ENCODE measurements around the gene ZNF26.
"Not testable (repeated sequence)": the region's sequence is repeated elsewhere in the genome, so short reads cannot be mapped to it uniquely, and the experiment has no call there.

Gene ZNF26

DNA sequence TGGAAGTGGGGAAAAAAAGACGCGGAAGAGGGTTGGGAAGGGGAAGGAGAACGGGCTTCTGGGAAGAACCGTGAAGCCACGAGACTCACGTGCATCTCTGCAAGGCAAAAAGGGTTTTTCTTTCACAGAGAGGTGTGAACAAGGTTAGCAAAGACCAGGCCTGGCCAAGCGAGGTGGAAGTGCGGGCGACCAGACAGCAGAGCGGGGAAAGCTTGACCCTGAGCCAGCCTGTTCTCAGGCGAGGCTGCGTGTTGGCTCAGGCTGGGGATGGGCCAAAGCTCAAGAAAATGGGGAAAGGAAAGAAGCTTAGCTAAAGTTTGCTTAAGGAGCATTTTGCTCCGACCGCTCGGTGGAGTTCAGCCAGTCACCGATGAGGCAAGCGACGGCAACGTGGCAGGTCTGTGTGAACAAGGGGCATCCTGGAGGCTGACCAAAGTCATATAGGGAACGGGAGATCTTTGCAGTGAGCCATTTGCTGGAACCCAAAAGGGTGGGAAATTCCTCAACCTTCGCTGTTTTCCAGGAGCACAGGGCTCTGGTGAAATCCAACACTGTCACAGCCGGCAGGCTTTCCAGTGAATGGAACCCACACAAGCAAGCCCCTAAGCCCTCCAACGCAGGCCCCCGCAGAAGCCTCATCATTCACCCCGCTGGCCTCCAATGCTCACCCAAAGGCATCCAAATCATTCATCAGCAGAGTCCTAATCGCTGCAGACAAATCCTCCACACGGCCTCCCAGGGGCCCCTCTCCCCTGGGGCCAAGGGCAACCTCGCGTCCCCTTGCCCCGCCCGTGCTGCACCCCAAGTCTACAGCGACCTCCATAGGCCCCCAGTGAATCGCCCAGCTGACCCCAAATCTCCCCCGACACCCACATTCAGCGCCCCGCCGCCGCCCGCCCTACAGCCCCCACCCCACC is 30.8 kb upstream of the ZNF26 start:
- DNase-seq (ENCODE audit: low spot score) (peak; percentile 38), FAIRE-seq (no peak)

DNA sequence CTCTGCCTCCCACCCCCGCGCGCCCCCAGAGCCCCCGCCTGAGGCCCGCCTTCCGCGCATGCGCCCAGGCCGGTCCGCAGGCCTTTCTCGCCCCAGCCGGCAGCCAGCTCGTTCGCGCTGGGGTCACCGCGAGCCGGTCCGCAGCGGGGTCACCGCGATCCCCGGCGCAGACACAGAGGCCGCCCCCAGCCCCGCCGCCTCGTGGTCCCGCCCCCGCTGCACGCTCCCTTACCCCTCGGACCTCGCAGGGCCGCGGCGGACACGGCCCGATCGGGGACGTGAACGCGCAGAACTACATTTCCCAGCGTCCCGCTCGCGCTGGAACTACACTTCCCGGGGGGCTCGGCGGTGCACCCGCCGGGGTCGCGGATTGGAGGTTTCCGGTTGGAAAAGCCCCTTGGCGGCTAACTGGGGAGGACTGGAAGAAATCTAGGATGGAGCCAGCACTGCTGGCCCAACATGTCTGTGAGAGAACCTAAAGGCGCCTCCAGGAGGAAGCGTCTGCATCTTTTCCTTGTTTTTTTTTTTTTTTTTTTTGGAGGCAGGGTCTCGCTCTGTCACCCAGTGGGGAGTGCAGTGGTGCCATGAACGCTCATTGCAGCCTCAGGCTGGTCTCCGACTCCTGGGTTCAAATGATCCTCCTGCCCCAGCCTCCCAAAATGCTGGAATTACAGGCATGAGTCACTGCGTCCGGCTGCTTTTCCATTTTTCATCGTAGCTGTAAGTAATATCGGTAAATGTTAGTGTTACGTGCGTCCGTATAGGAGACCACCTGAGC is 30.0 kb upstream of the ZNF26 start, which contains the start of gene ZNF605:
Gene ZNF605, minus strand, starts transcription at position 296 of the 778 bp plus-strand sequence. CDS start 10,671 bp downstream, outside the sequence.
- FAIRE-seq = no peak
- peak; percentile 94 for DNase-seq (ENCODE audit: low spot score)

DNA sequence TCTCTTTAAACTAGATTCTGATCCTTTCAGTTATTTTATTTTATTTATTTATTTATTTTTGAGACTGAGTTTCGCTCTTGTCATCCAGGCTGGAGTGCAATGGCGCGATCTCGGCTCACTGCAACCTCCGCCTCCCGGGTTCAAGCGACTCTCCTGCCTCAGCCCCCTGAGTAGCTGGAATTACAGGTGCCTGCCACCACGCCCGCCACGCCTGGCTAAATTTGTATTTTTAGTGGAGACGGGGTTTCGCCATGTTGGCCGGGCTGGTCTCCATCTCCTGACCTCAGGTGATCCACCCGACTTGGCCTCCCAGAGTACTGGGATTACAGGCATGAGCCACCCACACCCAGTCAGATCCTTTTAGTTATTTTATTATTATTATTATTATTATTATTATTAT is 24.4 kb upstream of the ZNF26 start:
- not testable (repeated sequence) for FAIRE-seq; DNase-seq (ENCODE audit: low spot score)

DNA sequence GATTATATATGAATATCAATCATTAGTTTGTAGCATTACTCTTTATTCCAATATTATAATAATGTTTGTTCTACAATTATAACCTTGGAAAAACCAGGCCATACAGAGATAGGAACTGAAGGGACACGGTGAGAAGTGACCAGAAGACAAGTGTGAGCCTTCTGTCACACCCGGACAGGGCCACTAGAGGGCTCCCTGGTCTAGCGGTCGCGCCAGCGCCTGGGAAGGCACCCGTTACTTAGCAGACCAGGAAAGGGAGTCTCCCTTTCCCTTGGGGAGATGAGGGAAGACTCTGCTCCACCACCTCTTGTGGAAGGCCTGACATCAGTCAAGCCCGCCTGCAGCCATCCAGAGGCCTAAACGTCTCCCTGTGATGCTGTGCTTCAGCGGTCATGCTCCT is 22.2 kb upstream of the ZNF26 start:
- not testable (repeated sequence) for FAIRE-seq; DNase-seq (ENCODE audit: low spot score)

DNA sequence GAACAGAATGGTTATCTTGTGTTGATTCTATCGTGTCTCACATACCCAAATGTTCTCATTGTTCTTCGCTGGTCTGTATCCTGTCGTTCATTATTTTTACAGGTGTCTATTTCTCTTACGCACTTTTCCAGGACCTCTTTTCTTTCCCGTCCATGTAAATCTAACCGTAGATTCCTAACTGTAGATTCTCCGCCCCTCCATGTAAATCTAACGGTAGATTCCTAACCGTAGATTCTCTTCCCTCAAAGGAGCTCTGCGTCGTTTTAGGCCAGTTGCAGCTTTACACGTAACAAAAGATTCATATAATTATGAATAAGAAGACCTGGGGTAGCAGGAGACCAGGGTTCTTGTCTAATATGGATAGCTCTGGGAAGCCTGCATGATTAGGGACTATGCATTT is 20.4 kb upstream of the ZNF26 start:
- DNase-seq (ENCODE audit: low spot score) (no peak), FAIRE-seq (no peak)

DNA sequence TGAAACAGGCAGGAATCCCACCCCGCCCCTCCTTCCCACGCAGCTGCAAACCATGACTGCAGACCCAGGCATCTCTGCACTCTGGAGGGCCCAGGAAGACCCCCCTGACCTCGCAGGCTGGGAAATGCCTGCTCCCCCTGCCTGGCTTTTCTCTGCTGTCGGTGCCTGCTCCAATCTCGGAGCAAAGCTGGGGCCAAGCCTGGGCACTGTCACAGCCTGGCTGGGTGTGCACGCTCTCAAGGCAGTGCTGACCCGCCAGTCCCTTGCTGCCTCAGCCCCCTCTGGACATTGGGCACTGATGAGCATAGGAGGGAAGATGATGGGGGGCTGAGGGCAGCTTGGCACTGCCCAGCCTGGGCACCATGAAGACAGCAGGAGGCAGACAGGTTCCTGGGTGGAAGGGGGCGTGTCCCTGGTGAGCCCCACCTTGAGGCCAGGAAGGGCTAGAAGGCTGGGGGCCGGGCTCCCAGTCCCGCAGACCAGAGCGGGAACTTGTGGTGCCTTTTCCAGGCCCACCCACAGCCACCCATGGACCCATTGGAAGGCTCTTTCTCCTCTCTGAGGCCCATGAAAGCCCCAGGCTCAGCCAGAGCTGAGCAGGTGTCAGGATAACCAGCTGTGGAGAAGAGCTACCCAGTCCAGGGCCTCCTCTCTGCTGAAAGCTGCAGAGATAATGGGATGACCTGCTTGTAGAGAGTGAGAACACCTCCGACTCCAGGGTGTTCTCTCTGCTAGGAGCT is 19.3 kb upstream of the ZNF26 start:
- no peak for FAIRE-seq

DNA sequence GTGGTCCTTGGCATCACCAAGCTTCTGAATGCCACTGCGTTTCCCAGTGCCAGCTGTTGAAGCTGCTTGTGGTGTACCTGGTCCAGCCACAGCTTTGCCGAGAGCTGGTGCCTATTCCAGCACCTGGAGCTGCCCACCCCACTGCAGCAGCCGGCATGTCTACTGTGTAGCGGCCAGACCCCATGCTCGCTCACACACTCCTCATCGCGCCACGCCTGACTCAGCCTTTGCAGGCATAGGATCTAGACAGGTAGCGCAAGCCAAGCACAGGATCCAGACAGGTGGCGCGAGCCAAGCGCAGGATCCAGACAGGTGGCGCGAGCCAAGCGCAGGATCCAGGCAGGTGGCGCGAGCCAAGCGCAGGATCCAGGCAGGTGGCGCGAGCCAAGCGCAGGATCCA is 18.4 kb upstream of the ZNF26 start:
- DNase-seq (ENCODE audit: low spot score) = no peak
- FAIRE-seq = no peak

More for the DNA sequence above, 19.3 kb upstream of the ZNF26 start:
- no peak for DNase-seq (ENCODE audit: low spot score)

DNA sequence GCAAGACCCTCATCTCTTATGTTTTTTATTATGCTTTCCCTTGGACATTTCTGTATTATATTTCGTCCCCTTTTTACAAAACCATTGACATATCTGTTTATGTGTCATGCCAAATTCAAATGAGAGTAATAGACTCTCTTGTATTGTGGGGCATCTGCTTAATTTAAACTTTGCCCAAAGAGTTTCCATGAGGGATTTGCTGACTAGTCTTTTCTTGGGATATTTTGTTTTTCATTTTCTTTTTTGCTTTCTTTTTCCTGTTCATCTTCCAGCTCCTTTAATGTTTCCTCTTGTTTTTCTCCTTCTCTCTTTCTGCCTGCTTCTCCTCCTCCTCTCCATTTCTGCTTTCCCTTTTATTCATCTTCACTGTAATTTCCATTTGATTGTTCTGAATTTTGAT is 13.8 kb upstream of the ZNF26 start:
- DNase-seq (ENCODE audit: low spot score) (no peak), FAIRE-seq (no peak)

DNA sequence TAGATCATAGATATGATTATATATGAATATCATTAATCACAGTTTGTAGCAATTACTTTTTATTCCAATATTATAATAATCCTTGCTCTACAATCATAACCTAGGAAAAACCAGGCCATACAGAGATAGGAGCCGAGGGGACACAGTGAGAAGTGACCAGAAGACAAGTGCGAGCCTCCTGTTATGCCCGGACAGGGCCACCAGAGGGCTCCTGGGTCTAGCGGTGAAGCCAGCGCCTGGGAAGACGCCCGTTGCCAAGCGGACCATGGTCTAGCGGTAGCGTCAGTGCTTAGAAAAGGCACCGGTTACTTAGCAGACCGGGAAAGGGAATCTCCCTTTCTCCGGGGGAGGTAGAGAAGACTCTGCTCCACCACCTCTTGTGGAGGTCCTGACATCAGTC is 9.3 kb upstream of the ZNF26 start:
- not testable (repeated sequence) for DNase-seq (ENCODE audit: low spot score)

DNA sequence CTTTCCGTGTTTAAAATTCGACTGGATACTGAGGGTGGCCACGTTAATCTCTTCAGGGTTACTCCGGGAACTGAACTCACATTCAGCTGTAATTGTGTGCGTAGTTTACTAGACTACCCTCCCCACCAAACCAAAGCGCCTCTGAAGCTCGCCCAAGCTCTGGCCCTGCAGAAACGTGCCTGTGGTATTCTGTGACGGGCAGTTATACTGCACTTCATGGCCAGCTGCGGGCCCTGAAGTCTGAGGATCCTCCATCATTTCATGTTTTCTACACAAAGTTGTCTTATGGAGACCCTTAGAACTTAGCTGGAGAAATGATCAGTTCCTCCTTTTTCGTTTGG is 688 bp downstream of the ZNF26 start:
- DNase-seq (ENCODE audit: low spot score) (no peak), FAIRE-seq (no peak)

More for the DNA sequence above, 9.3 kb upstream of the ZNF26 start:
- not testable (repeated sequence) for FAIRE-seq

DNA sequence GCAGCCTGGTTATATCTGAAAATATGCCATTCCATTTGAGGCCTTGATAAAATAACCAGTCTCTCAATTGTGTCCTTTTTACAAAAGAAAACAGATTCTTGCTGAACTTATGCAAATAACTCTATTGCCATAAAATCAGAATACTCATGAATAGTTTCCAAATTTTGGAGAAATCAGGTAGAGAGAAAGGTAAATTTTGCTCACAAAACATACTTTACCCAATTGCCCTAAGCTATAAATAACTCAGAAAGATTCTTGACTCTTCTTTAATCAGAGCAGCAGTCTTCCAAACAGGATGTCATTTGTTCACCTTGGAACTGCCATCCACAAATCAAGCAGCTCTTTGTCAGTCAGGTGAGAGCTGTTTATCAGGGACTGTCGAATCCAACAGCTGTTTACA is 12.6 kb downstream of the ZNF26 start:
- FAIRE-seq (no peak), DNase-seq (ENCODE audit: low spot score) (no peak)

DNA sequence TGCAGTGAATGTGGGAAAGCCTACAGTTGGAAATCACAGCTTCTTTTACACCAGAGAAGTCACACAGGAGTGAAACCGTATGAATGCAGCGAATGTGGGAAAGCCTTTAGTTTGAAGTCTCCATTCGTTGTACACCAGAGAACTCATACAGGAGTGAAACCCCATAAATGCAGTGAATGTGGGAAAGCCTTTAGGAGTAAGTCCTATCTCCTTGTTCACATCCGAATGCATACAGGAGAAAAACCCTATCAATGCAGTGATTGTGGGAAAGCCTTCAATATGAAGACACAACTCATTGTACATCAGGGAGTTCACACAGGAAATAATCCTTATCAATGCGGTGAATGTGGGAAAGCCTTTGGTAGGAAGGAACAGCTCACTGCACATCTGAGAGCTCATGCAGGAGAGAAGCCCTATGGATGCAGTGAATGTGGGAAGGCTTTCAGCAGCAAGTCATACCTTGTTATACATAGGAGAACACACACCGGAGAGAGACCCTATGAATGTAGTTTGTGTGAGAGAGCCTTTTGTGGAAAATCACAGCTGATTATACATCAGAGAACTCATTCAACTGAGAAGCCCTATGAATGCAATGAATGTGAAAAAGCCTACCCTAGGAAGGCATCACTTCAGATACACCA is 24.6 kb downstream of the ZNF26 start:
- FAIRE-seq = no peak
- DNase-seq (ENCODE audit: low spot score) = no peak

DNA sequence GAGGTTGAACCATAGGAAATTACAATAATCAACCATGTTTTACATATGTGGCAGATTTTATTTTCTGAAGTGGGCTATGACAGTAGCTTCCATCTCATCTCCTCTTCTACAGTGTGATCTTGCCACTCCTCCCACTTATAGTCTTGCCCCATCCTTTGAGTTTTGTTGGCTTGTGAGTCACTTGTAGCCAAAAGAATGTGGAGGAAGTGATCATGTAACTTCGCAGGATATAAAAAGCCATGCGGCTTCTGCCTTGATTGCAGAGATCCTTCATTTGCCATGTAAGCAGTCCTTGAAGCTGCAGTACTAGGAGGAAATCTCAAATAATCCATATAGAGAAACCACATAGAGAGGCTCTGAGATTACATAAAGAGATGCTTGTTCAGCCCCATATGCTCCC is 37.4 kb downstream of the ZNF26 start:
- FAIRE-seq = no peak
- DNase-seq (ENCODE audit: low spot score) = no peak

DNA sequence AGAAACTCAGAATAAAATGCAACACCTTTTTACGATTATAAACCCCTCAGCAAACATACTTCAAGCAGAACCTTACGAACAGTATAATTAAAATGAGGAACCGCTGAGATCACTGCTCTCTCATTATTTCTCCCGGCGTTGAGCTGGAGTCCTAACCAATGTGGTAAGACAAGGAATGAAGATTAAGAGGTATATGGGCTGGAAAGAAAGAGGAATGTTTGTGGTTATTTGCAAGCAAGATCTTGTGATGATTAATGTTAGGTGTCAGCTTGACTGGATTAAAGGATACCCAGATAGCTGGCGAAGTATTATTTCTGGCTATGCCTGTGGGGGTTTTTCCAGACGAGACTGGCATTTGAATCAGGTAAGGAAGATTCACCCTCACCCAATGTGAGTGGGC is 40.8 kb downstream of the ZNF26 start:
- no peak for FAIRE-seq
- no peak for DNase-seq (ENCODE audit: low spot score)

DNA sequence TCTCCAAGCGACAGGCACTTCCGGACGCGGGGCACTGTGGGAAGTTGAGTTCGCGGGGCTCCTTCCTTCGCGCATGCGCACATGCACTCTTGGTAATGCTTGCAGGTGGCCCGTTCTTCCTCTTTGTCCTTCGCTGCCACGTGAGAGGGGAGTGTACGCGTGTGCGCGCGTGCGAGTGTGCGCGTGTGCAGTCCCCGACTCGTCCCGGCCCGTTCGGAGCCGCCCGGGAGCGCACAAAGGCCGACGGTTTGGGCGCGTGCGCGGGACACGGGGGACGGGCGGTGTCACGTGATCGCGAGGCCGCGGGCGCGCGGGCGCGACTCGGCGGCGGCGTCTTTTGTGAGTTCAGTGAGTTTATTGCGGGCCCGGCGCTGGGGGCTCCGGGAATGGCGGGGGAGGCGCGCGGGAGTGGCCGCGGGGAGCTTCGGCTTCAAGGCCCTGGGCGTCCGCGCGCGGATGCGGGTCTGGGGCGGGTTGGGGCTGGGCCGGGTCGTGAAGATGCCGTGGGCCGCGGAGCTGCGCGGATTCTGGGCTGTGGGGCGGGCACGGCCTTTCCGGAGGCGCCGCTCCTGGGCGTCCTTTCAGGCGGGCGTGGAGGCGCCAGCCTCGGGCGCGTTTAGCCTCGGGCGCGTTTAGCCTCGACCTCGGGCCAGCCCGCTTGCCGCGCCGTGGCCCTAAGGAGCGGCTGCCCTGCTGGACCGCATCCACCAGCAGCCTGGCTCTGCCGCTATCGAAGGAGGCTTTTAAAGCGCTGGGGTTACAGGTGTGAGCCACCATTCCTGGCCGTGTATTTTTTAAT is 51.2 kb downstream of the ZNF26 start, which contains the start of gene ZNF84:
Gene ZNF84, plus strand, starts transcription at position 303 of the 799 bp plus-strand sequence. CDS start 3,959 bp downstream, outside the sequence.
- peak; percentile 93 for FAIRE-seq

DNA sequence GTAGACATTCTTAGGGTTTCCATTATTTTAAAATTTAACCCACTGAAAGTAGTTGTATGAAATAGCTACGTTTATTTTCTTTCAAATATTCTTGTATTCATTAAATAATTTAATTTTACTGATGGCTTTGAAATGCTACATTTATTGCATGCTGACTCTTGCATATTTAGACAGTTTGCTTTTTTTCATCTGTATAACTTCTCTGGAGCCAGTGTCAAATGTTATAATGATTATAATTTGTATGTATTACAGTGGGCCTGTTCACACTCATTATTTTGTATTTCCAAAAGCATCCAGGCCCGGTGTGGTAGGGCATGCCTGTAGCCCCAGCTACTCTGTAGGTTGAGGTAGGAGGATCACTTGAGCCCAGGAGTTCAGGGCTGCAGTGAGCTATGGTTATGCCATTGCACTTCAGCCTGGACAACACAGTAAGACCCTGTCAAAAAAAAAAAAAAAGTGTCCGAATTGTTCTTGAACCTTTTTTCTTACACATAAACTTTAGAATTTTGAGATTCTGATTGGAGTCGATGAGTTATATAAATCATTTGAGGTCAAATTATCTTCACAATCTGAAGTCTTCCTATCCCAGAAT is 52.0 kb downstream of the ZNF26 start:
- FAIRE-seq (no peak), DNase-seq (ENCODE audit: low spot score) (no peak)

More for the DNA sequence above, 51.2 kb downstream of the ZNF26 start, which contains the start of gene ZNF84:
- peak; percentile 94 for DNase-seq (ENCODE audit: low spot score)

DNA sequence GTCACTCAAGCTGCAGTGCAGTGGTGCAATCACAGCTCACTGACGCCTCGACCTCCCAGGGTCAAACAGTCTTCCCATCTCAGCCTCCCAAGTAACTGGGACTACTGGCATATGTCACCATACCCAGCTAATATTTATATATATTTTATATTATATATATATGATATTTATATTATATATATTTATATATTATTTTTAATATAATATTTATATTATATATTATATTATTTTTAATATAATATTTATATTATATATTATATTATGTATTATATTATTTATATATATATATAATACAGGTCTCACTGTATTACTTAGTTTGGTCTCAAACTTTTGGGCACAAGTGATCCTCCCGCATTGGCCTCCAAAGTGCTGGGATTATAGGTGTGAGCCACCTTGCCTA is 60.5 kb downstream of the ZNF26 start:
- no peak for FAIRE-seq

DNA sequence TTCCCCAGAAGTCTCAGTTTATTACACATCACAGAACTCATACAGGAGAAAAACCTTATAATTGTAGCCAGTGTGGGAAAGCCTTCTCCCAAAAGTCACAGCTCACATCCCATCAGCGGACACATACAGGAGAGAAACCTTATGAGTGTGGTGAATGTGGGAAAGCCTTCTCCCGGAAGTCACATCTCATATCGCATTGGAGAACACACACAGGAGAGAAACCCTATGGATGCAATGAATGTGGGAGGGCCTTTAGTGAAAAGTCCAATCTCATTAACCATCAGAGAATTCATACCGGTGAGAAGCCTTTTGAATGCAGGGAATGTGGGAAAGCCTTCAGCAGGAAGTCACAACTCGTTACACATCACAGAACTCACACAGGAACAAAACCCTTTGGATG is 71.3 kb downstream of the ZNF26 start:
- DNase-seq (ENCODE audit: low spot score) = no peak
- FAIRE-seq = no peak

More for the DNA sequence above, 60.5 kb downstream of the ZNF26 start:
- no peak for DNase-seq (ENCODE audit: low spot score)

DNA sequence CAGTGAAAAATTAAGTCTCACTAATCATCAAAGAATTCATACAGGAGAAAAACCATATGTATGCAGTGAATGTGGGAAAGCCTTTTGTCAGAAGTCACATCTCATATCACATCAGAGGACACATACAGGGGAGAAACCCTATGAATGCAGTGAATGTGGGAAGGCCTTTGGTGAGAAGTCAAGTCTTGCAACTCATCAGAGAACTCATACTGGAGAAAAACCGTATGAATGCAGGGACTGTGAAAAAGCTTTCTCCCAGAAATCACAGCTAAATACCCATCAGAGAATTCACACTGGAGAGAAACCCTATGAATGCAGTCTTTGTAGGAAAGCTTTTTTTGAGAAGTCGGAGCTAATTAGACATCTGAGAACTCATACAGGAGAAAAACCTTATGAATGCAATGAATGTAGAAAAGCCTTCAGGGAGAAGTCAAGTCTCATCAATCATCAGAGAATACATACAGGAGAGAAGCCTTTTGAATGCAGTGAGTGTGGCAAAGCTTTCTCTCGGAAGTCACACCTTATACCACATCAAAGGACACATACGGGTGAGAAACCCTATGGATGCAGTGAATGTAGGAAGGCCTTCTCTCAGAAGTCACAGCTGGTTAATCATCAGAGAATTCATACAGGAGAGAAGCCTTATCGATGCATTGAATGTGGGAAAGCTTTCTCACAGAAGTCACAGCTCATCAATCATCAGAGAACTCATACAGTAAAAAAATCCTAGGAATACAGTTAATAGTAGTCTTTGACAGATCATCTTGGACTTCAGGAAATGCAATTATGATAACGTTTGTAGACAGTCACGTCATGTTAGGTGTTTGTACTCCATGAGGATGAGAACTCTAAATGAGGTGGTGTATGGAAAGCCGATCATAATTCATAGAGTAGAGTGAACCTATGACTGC is 72.3 kb downstream of the ZNF26 start:
- DNase-seq (ENCODE audit: low spot score) (no peak), FAIRE-seq (no peak)
